Hepatocyte (in vitro differentiated cells): Measurements from ENCODE around the gene WDR90. TPM values are rescaled to one million over a fixed set of nuclear protein-coding genes. Genes with fewer than 3 reads are reported as not detected.

Source experiments
- DNase-seq: peaks from one replicate; pipeline ENCODE4 v3.0.0-alpha.2; 2016; ENCODE audit warnings: low spot score
- H2AFZ ChIP-seq: fragments of 200-600 bp; sonication (generic); 2 replicates; pipeline ENCODE4 v1.6.0; 2016; ENCODE audit warnings: antibody characterized with exemption, mild to moderate bottlenecking
- H3K27ac ChIP-seq: fragments of 200-600 bp; sonication (generic); 2 replicates; pipeline ENCODE4 v1.5.1; 2016; ENCODE audit warnings: mild to moderate bottlenecking
- H3K27me3 ChIP-seq: fragments of 200-600 bp; sonication (generic); 2 replicates; pipeline ENCODE4 v1.6.1; 2016
- H3K36me3 ChIP-seq: fragments of 200-600 bp; sonication (generic); replicated peaks from 2 replicates; pipeline ENCODE4 v1.5.1; 2016; ENCODE audit warnings: low read depth; ENCODE audit not compliant: insufficient read depth
- H3K4me1 ChIP-seq: fragments of 200-600 bp; sonication (generic); 2 replicates; pipeline ENCODE4 v1.5.1; 2016; ENCODE audit warnings: mild to moderate bottlenecking, moderate library complexity; ENCODE audit not compliant: insufficient read depth
- H3K4me2 ChIP-seq: fragments of 200-600 bp; sonication (generic); 2 replicates; pipeline ENCODE4 v1.6.0; 2016
- H3K4me3 ChIP-seq: fragments of 200-600 bp; sonication (generic); 2 replicates; pipeline ENCODE4 v1.5.1; 2016; ENCODE audit warnings: mild to moderate bottlenecking
- H3K79me2 ChIP-seq: fragments of 200-600 bp; sonication (generic); 2 replicates; pipeline ENCODE4 v1.6.0; 2017; ENCODE audit warnings: mild to moderate bottlenecking
- H3K9me2 ChIP-seq: fragments of 200-600 bp; sonication (generic); replicated peaks from 2 replicates; pipeline ENCODE4 v1.6.0; 2017; ENCODE audit warnings: mild to moderate bottlenecking; ENCODE audit not compliant: insufficient read depth
- H3K9me3 ChIP-seq: fragments of 200-600 bp; sonication (generic); 2 replicates; pipeline ENCODE4 v1.5.1; 2016; ENCODE audit warnings: low read depth, mild to moderate bottlenecking
- H4K20me1 ChIP-seq: fragments of 200-600 bp; sonication (generic); 2 replicates; pipeline ENCODE4 v1.6.0; 2016; ENCODE audit warnings: mild to moderate bottlenecking; ENCODE audit not compliant: insufficient read depth, poor library complexity, severe bottlenecking
- EZH2 ChIP-seq: fragments of 200-600 bp; sonication (generic); IDR thresholded peaks from 2 replicates; pipeline ENCODE4 v1.6.1; 2016; ENCODE audit warnings: antibody characterized with exemption, mild to moderate bottlenecking, borderline replicate concordance
- EZH2phosphoT487 ChIP-seq: fragments of 200-600 bp; sonication (generic); IDR thresholded peaks from one replicate; pipeline ENCODE4 v1.6.1; 2018; ENCODE audit warnings: antibody characterized with exemption, mild to moderate bottlenecking, low read depth, moderate library complexity; ENCODE audit not compliant: unreplicated experiment, severe bottlenecking
- WGBS: methylation state at CpG from one replicate; pipeline ENCODE4 v1.1.6; 2016; ENCODE audit warnings: low lambda C conversion rate; ENCODE audit errors: missing lambda C conversion rate; 5-methylcytosine and 5-hydroxymethylcytosine counted together
- polyA plus RNA-seq: library from polyadenylated mRNA; unstranded; fragments of >200 nt; fragmentation: Nextera tagmentation; extraction: Ambion mirVana; gene quantifications from 2 replicates; pipeline ENCODE4 v1.2.1, GENCODE V29; 2016
- total RNA-seq: library from RNA; depleted of rRNA; stranded (reverse); fragments of >200 nt; gene quantifications from 2 replicates; pipeline ENCODE4 v1.2.3, GENCODE V29; 2014
- TF ChIP-seq, protein P1 (sequence below): fragments of 200-600 bp; sonication (generic); IDR thresholded peaks from 2 replicates; pipeline ENCODE4 v1.5.1; 2016; ENCODE audit warnings: antibody characterized with exemption, mild to moderate bottlenecking; ENCODE audit not compliant: poor library complexity

The WDR90 gene
- total and polyA plus RNA-seq, 2 experiments from 2014 or later = 14.4 to 25.1 TPM

DNA sequence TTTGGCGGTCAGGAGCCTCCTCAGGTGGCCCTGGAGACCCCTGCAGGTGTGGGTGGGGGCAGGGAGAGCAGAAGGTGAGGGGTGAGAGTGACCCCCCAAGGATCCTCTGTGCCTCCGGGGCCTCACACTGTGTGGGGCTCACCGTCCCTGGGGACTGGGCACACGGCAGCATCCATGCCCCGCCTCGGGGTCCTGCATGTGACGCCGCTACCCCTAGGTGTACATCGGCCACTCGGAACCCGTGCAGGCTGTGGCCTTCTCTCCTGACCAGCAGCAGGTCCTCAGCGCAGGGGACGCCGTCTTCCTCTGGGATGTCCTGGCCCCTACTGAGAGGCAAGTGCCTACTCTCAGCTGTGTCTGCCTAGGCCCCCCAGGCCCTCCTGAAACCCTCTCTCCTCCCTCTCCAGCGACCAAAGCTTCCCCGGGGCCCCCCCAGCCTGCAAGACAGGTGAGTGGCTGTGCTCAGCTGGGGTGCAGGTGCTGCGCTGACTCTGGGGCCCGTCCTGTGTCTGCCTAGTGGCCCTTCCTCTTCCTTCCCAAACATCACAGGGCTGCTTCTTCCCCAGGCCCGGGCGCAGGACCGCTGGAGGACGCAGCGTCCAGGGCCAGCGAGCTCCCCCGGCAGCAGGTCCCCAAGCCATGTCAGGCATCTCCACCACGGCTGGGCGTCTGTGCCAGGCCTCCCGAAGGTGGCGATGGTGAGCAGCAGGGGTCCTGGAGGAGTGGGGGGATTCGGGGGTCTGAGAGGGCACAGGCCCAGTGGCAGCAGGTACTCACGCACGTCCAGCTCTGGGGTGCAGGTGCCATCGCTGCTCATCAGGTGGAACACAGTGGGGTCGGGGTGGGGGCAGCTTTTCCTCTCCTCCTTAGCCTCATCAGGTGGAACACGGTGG is 9.8 kb downstream of the WDR90 start:
- Histone ChIP-seq H2AFZ (no peak overlapping the region), H3K4me3 (no peak overlapping the region), H4K20me1 (no peaks in the 10 kb centered on the region), H3K79me2 (no peaks in the 10 kb centered on the region), H3K27ac (no peak overlapping the region), H3K27me3 (no peaks in the 10 kb centered on the region), H3K4me2 (no peak overlapping the region), H3K9me2 (no peaks in the 10 kb centered on the region), H3K36me3 (no peaks in the 10 kb centered on the region), H3K9me3 (no peaks in the 10 kb centered on the region), H3K4me1 (peaks cover 3% of the 10 kb centered on the region)
- no peak for TF ChIP-seq EZH2
- TF ChIP-seq, protein P1, sequence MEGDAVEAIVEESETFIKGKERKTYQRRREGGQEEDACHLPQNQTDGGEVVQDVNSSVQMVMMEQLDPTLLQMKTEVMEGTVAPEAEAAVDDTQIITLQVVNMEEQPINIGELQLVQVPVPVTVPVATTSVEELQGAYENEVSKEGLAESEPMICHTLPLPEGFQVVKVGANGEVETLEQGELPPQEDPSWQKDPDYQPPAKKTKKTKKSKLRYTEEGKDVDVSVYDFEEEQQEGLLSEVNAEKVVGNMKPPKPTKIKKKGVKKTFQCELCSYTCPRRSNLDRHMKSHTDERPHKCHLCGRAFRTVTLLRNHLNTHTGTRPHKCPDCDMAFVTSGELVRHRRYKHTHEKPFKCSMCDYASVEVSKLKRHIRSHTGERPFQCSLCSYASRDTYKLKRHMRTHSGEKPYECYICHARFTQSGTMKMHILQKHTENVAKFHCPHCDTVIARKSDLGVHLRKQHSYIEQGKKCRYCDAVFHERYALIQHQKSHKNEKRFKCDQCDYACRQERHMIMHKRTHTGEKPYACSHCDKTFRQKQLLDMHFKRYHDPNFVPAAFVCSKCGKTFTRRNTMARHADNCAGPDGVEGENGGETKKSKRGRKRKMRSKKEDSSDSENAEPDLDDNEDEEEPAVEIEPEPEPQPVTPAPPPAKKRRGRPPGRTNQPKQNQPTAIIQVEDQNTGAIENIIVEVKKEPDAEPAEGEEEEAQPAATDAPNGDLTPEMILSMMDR = no peak
- no peak for TF ChIP-seq EZH2phosphoT487
- DNase-seq = no peak
- 95% methylated on average over 32 of the region's 35 CpGs for WGBS

DNA sequence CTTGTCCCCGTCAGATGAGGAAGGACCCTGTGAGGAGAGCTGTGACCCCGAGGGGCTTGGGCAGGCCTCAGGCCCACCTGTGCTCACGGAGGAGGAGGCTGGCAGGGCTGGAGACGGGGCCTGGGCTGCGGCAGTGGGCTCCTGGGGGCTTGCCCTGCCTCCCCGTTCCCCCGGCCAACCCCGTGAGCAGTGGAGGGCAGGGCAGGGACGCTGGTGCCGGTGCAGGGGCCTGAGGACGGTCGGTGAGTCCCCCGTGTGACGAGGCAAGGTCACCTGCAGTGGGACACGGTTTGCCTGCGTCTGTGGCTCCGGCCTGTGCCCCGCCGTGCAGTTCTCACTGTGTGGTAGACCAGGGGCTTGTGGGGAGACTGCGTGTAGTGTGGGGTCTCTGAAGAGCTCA is 10.5 kb downstream of the WDR90 start:
- Histone ChIP-seq H3K4me3 (no peak overlapping the region), H3K4me2 (no peak overlapping the region), H3K4me1 (peaks cover 3% of the 10 kb centered on the region), H3K27ac (no peak overlapping the region), H3K27me3 (no peaks in the 10 kb centered on the region), H3K9me3 (no peaks in the 10 kb centered on the region), H4K20me1 (no peaks in the 10 kb centered on the region), H3K9me2 (no peaks in the 10 kb centered on the region), H2AFZ (no peak overlapping the region), H3K79me2 (no peaks in the 10 kb centered on the region), H3K36me3 (no peaks in the 10 kb centered on the region)
- no peak for TF ChIP-seq EZH2phosphoT487
- TF ChIP-seq, protein P1 = no peak
- no peak for TF ChIP-seq EZH2
- 88% methylated on average over 14 of the region's 20 CpGs for WGBS
- no peak for DNase-seq

DNA sequence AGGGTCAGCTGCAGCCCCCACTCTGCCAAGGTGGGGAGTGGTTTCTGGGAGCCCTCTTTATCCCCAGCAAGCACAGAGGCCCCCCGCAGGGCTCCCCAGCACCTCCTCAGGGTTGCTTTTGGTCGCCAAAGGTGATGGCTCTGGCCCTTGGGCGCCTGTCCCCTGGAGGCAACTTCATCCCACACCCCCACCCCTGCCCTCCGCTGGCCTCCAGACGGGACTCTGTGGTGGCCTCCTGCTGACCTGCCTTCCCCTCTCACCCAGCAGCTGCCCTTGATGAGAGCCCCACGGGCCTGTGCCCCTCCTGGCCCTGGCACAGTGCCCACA is 10.9 kb downstream of the WDR90 start:
- peaks cover 3% of the 10 kb centered on the region for H3K4me1 ChIP-seq
- H3K9me3 ChIP-seq = no peaks in the 10 kb centered on the region
- no peaks in the 10 kb centered on the region for H3K9me2 ChIP-seq
- DNase-seq = no peak
- H2AFZ ChIP-seq = no peak overlapping the region
- TF ChIP-seq EZH2phosphoT487 (no peak), EZH2 (no peak)
- TF ChIP-seq, protein P1 = no peak
- H3K4me3 ChIP-seq = no peak overlapping the region
- no peak overlapping the region for H3K4me2 ChIP-seq
- no peaks in the 10 kb centered on the region for H4K20me1 ChIP-seq
- WGBS = 76% methylated on average over 6 of the region's 6 CpGs
- no peaks in the 10 kb centered on the region for H3K36me3 ChIP-seq
- H3K27me3 ChIP-seq = no peaks in the 10 kb centered on the region
- no peak overlapping the region for H3K27ac ChIP-seq
- H3K79me2 ChIP-seq = no peaks in the 10 kb centered on the region
